ENCODE data around the gene TRABD2A.

DNA sequence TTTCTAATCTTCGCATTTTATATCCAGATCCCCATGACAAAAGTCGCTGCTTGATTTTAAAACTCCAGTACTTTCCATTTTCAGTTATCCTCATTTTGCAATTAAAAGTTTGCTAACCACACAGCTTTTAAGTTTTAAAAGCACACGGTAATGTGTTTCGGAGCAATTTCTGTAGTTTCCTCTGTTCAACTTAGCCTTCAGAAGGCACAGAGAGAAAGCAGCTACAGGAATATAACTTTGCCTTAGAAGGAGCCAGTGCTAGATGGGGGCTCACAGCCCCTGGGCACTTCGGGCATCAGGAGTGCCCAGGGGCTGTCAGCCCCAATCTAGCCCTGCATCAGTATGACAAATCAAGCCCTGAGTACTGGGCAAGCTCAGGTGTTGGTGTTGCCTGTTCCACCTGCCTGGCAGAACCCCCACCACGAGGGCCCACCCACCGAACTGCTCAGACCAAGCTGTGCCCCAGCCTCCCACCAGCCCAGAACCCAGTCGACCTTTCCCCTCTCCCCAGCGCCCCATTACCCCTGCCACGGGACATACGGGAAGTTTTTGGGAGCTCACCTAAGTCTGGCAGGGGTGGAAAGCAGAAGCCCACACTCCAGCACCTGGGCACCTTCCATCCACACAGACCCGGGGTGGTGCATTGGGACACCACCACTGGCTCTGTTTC, 47.3 kb downstream of the TRABD2A start:
- TF ChIP-seq, protein P1, sequence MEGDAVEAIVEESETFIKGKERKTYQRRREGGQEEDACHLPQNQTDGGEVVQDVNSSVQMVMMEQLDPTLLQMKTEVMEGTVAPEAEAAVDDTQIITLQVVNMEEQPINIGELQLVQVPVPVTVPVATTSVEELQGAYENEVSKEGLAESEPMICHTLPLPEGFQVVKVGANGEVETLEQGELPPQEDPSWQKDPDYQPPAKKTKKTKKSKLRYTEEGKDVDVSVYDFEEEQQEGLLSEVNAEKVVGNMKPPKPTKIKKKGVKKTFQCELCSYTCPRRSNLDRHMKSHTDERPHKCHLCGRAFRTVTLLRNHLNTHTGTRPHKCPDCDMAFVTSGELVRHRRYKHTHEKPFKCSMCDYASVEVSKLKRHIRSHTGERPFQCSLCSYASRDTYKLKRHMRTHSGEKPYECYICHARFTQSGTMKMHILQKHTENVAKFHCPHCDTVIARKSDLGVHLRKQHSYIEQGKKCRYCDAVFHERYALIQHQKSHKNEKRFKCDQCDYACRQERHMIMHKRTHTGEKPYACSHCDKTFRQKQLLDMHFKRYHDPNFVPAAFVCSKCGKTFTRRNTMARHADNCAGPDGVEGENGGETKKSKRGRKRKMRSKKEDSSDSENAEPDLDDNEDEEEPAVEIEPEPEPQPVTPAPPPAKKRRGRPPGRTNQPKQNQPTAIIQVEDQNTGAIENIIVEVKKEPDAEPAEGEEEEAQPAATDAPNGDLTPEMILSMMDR (IDR thresholded peaks at IDR 0.05) = no peak
- no peak for TF ChIP-seq ZFX (IDR thresholded peaks at IDR 0.05; ENCODE audit: borderline replicate concordance)

Data from 22Rv1 (cell line).